ENCODE data around the gene CATSPERB. TPM values are rescaled to one million over a fixed set of nuclear protein-coding genes. Genes with fewer than 3 reads are reported as not detected.

The CATSPERB gene
- total RNA-seq, 1 donor from 2014 or later = 0.99 TPM

GRCh38 chr14:91751719-91752118 lies 19.8 kb upstream of the CATSPERB start:
- no peak for TF ChIP-seq CTCF (IDR thresholded peaks at IDR 0.05)
- no peak overlapping the region for H3K4me3 Mint-ChIP-seq (ENCODE audit: unreplicated experiment)
- peaks cover 4% of the 10 kb centered on the region for H3K36me3 Mint-ChIP-seq (ENCODE audit: low read depth)
- H3K4me1 Mint-ChIP-seq (ENCODE audit: low read depth) = peaks cover 3% of the 10 kb centered on the region
- peaks cover 3% of the 10 kb centered on the region for H3K9me3 Mint-ChIP-seq (ENCODE audit: low read depth)
- no peak for DNase-seq (ENCODE audit: low spot score)
- no peak overlapping the region for H3K27ac Mint-ChIP-seq (ENCODE audit: unreplicated experiment)
- H3K27me3 Mint-ChIP-seq (ENCODE audit: low read depth) = peaks cover 35% of the 10 kb centered on the region

- Mint-ChIP-seq H3K4me3 (ENCODE audit: unreplicated experiment) (no peak overlapping the region), H3K9me3 (ENCODE audit: low read depth) (peaks cover 3% of the 10 kb centered on the region), H3K36me3 (ENCODE audit: low read depth) (peaks cover 4% of the 10 kb centered on the region), H3K27me3 (ENCODE audit: low read depth) (peaks cover 35% of the 10 kb centered on the region), H3K4me1 (ENCODE audit: low read depth) (peaks cover 3% of the 10 kb centered on the region), H3K27ac (ENCODE audit: unreplicated experiment) (no peak overlapping the region)
- no peak for TF ChIP-seq CTCF (IDR thresholded peaks at IDR 0.05)
- no peak for DNase-seq (ENCODE audit: low spot score)
Measured at GRCh38 chr14:91750634-91751198, 18.8 kb upstream of the CATSPERB start.

- DNase-seq (ENCODE audit: low spot score) = no peak
- Mint-ChIP-seq H3K9me3 (ENCODE audit: low read depth) (peaks cover 3% of the 10 kb centered on the region), H3K27ac (ENCODE audit: unreplicated experiment) (no peak overlapping the region), H3K27me3 (ENCODE audit: low read depth) (peaks cover 35% of the 10 kb centered on the region), H3K4me3 (ENCODE audit: unreplicated experiment) (no peak overlapping the region), H3K36me3 (ENCODE audit: low read depth) (peaks cover 4% of the 10 kb centered on the region), H3K4me1 (ENCODE audit: low read depth) (no peaks in the 10 kb centered on the region)
- TF ChIP-seq CTCF (IDR thresholded peaks at IDR 0.05) = no peak
Measured at GRCh38 chr14:91749868-91750267, 18.0 kb upstream of the CATSPERB start.

DNA sequence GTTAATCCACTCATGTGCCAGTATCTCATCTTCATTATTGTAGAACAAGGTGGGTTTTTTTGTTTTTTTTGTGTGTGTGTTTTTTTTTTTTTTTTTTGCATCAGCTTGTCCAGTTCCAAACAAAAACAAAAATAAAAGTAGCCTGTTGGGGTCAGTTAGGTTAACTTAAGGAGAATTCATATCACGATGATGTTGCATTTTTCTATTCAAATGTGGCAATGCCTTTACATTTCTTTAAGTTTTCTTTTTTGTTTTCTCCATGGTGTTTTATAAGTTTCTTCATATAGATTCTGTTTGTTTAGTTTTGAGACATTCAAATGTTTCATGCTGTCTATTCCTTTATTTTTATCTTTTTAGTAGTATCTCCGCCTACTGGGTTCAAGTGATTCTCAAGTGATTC lies 16.2 kb upstream of the CATSPERB start:
- peaks cover 2% of the 10 kb centered on the region for H3K36me3 Mint-ChIP-seq (ENCODE audit: low read depth)
- no peak overlapping the region for H3K4me3 Mint-ChIP-seq (ENCODE audit: unreplicated experiment)
- H3K27ac Mint-ChIP-seq (ENCODE audit: unreplicated experiment) = no peak overlapping the region
- no peak for DNase-seq (ENCODE audit: low spot score)
- TF ChIP-seq CTCF (IDR thresholded peaks at IDR 0.05) = no peak
- peaks cover 29% of the 10 kb centered on the region for H3K27me3 Mint-ChIP-seq (ENCODE audit: low read depth)
- H3K4me1 Mint-ChIP-seq (ENCODE audit: low read depth) = no peaks in the 10 kb centered on the region
- H3K9me3 Mint-ChIP-seq (ENCODE audit: low read depth) = peaks cover 3% of the 10 kb centered on the region

- no peak overlapping the region for H3K27ac Mint-ChIP-seq (ENCODE audit: unreplicated experiment)
- no peak for DNase-seq (ENCODE audit: low spot score)
- no peak overlapping the region for H3K4me3 Mint-ChIP-seq (ENCODE audit: unreplicated experiment)
- peaks cover 21% of the 10 kb centered on the region for H3K27me3 Mint-ChIP-seq (ENCODE audit: low read depth)
- peaks cover 2% of the 10 kb centered on the region for H3K36me3 Mint-ChIP-seq (ENCODE audit: low read depth)
- TF ChIP-seq CTCF (IDR thresholded peaks at IDR 0.05) = no peak
- peaks cover 3% of the 10 kb centered on the region for H3K9me3 Mint-ChIP-seq (ENCODE audit: low read depth)
- no peaks in the 10 kb centered on the region for H3K4me1 Mint-ChIP-seq (ENCODE audit: low read depth)
Measured at GRCh38 chr14:91745344-91745743, 13.5 kb upstream of the CATSPERB start.
